ENCODE results near the gene GJD4.

The GJD4 gene

GRCh38 chr10:35576730-35577129, 28.4 kb upstream of the GJD4 start:
- DNase-seq (ENCODE audit: extremely low spot score) = no peak
- CTCF ChIA-PET = interaction anchor here (11.1 kb wide), 1 partner anchor 15 kb away, joined by 93 read pairs; no protein-coding TSS in a partner anchor
- no peak for TF ChIP-seq CTCF (IDR thresholded peaks at IDR 0.05; ENCODE audit: control extremely low read depth, extremely low read depth, low read depth, missing control alignments)
- POLR2A ChIA-PET = no interaction called here

- POLR2A ChIA-PET = no interaction called here
- CTCF ChIA-PET = interaction anchor here (1.9 to 11.1 kb wide), 2 partner anchors 15 to 16 kb away, joined by 6 to 93 read pairs; no protein-coding TSS in a partner anchor
Observed at GRCh38 chr10:35577926-35578617, 27.1 kb upstream of the GJD4 start.

GRCh38 chr10:35578618-35578956, 26.6 kb upstream of the GJD4 start:
- ChIA-PET POLR2A (no interaction called here), CTCF (interaction anchor here (1.7 to 11.1 kb wide), 4 partner anchors 10 to 57 kb away, joined by 4 to 93 read pairs (median 6); no protein-coding TSS in a partner anchor)
- no peak for TF ChIP-seq CTCF (IDR thresholded peaks at IDR 0.05; ENCODE audit: control extremely low read depth, extremely low read depth, low read depth, missing control alignments)
- DNase-seq (ENCODE audit: extremely low spot score) = no peak

More at GRCh38 chr10:35577926-35578617, 27.1 kb upstream of the GJD4 start:
- TF ChIP-seq CTCF (IDR thresholded peaks at IDR 0.05; ENCODE audit: control extremely low read depth, extremely low read depth, low read depth, missing control alignments) = no peak
- DNase-seq (ENCODE audit: extremely low spot score) = no peak

- DNase-seq (ENCODE audit: extremely low spot score) = no peak
- POLR2A ChIA-PET = no interaction called here
- no peak for TF ChIP-seq CTCF (IDR thresholded peaks at IDR 0.05; ENCODE audit: control extremely low read depth, extremely low read depth, low read depth, missing control alignments)
- CTCF ChIA-PET = interaction anchor here (1.7 to 11.1 kb wide), 4 partner anchors 9 to 57 kb away, joined by 4 to 93 read pairs (median 6); no protein-coding TSS in a partner anchor
Observed at GRCh38 chr10:35579116-35579515, 26.0 kb upstream of the GJD4 start.

- no peak for DNase-seq (ENCODE audit: extremely low spot score)
- TF ChIP-seq CTCF (IDR thresholded peaks at IDR 0.05; ENCODE audit: control extremely low read depth, extremely low read depth, low read depth, missing control alignments) = no peak
- POLR2A ChIA-PET = no interaction called here
- CTCF ChIA-PET = interaction anchor here (1.0 to 11.1 kb wide), 5 partner anchors 9 to 56 kb away, joined by 3 to 93 read pairs (median 5); no protein-coding TSS in a partner anchor
Observed at GRCh38 chr10:35579726-35580422, 25.3 kb upstream of the GJD4 start.

GRCh38 chr10:35580423-35580770, 24.7 kb upstream of the GJD4 start:
- no peak for TF ChIP-seq CTCF (IDR thresholded peaks at IDR 0.05; ENCODE audit: control extremely low read depth, extremely low read depth, low read depth, missing control alignments)
- ChIA-PET POLR2A (no interaction called here), CTCF (interaction anchor here (1.0 to 11.1 kb wide), 3 partner anchors 14 to 55 kb away, joined by 3 to 93 read pairs (median 4); no protein-coding TSS in a partner anchor)
- DNase-seq (ENCODE audit: extremely low spot score) = no peak
